Testis (tissue), 2 donors: ENCODE data around the gene DAB2.

Experiments used
- POLR2A ChIP-seq: fragments of 450-650 bp; IDR thresholded peaks from one replicate; pipeline ENCODE4 v1.6.1; 2017; ENCODE audit warnings: antibody characterized with exemption, mild to moderate bottlenecking, moderate library complexity
- TF ChIP-seq, protein P1 (sequence below), 3 experiments: fragments of 450-650 bp in 2 of 3; fragments of 200-600 bp in 1 of 3; sonication (generic) in 1 of 3; IDR thresholded peaks; one replicate each; pipeline ENCODE4 v1.5.1; 2016 to 2019; ENCODE audit warnings: antibody characterized with exemption in 3 of 3, mild to moderate bottlenecking in 2 of 3, moderate library complexity in 1 of 3

- TF ChIP-seq, protein P1, sequence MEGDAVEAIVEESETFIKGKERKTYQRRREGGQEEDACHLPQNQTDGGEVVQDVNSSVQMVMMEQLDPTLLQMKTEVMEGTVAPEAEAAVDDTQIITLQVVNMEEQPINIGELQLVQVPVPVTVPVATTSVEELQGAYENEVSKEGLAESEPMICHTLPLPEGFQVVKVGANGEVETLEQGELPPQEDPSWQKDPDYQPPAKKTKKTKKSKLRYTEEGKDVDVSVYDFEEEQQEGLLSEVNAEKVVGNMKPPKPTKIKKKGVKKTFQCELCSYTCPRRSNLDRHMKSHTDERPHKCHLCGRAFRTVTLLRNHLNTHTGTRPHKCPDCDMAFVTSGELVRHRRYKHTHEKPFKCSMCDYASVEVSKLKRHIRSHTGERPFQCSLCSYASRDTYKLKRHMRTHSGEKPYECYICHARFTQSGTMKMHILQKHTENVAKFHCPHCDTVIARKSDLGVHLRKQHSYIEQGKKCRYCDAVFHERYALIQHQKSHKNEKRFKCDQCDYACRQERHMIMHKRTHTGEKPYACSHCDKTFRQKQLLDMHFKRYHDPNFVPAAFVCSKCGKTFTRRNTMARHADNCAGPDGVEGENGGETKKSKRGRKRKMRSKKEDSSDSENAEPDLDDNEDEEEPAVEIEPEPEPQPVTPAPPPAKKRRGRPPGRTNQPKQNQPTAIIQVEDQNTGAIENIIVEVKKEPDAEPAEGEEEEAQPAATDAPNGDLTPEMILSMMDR (IDR thresholded peaks at IDR 0.05), result no peak
- TF ChIP-seq POLR2A, result no peak
These were observed 13.7 kb downstream of the DAB2 start for GRCh38 chr5:39411061-39411460.
